Measurements from ENCODE around the gene BHMT2.

DNA sequence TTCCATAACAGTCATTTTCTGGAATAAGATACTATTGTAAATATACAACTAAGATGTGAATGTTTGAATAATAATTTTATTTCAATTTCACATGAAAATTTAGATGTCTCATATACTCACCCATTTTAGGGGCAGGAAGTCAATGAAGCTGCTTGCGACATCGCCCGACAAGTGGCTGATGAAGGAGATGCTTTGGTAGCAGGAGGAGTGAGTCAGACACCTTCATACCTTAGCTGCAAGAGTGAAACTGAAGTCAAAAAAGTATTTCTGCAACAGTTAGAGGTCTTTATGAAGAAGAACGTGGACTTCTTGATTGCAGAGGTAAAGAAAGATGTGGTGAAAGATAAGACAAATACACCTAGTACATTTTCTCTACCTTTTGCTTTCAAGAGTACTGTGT is 50.7 kb downstream of the BHMT2 start:
- TF ChIP-seq CTCF (IDR thresholded peaks at IDR 0.05 in 8 of 11, conservative IDR thresholded peaks at IDR 0.05 in 3 of 11) (no peak), POLR2AphosphoS5 (IDR thresholded peaks at IDR 0.05) (no peak), POLR2A (IDR thresholded peaks at IDR 0.05) (no peak)
